Naive thymus-derived CD4-positive, alpha-beta T cell (primary cell): ENCODE data around the gene RGS5. TPM values are rescaled to one million over a fixed set of nuclear protein-coding genes. Genes with fewer than 3 reads are reported as not detected.

ENCODE experiments used
- ATAC-seq: fragments of 150-1000 bp; cut with Tn5 transposase; 2 replicates; pipeline ENCODE4 v1.10.0; 2021; ENCODE audit warnings: mild to moderate bottlenecking, moderate library complexity
- CTCF ChIA-PET: fragments of 350-600 bp; sonication (Branson Sonifier 250); formaldehyde crosslinking; loops from one replicate; lab custom pipeline; 2021; ENCODE audit warnings: antibody characterized with exemption; lab: Charles Lee
- POLR2A ChIA-PET: fragments of 350-600 bp; sonication (Branson Sonifier 250); formaldehyde crosslinking; loops from one replicate; lab custom pipeline; 2021; ENCODE audit warnings: antibody characterized with exemption, inconsistent platforms; lab: Charles Lee
- DNase-seq, 9 donors: peaks; one replicate each; pipeline versions ENCODE4 v3.0.0 to v3.0.0-alpha.2; 2020 to 2022; ENCODE audit warnings: mixed read lengths in 1 of 9
- H3K27ac ChIP-seq: one replicate; pipeline ENCODE4 v1.7.0; 2013; ENCODE audit warnings: mild to moderate bottlenecking, low read depth, low read length, moderate library complexity
- H3K27me3 ChIP-seq, 2 donors: one replicate each; pipeline ENCODE4 v1.7.0; 2013; ENCODE audit warnings: low read length in 2 of 2, mild to moderate bottlenecking in 2 of 2, moderate library complexity in 2 of 2; ENCODE audit not compliant: control insufficient read depth in 2 of 2, insufficient read depth in 2 of 2
- H3K36me3 ChIP-seq, 3 experiments: 1 replicate in 2 of 3; 2 replicates in 1 of 3; pipeline ENCODE4 v1.7.0; 2013; ENCODE audit warnings: low read length in 3 of 3, mild to moderate bottlenecking in 3 of 3, moderate library complexity in 1 of 3; ENCODE audit not compliant: insufficient read depth in 3 of 3, control insufficient read depth in 2 of 3
- H3K4me1 ChIP-seq, 2 donors: one replicate each; pipeline ENCODE4 v1.7.0; 2013; ENCODE audit warnings: low read length in 2 of 2, mild to moderate bottlenecking in 2 of 2, moderate library complexity in 1 of 2; ENCODE audit not compliant: control insufficient read depth in 2 of 2, insufficient read depth in 2 of 2
- H3K4me3 ChIP-seq: 2 replicates; pipeline ENCODE4 v1.7.0; 2013; ENCODE audit warnings: mild to moderate bottlenecking, low read length
- H3K9me3 ChIP-seq, 3 experiments: 1 replicate in 2 of 3; 2 replicates in 1 of 3; pipeline ENCODE4 v1.7.0; 2013; ENCODE audit warnings: low read length in 3 of 3; ENCODE audit not compliant: control insufficient read depth in 2 of 3
- H3K27ac Mint-ChIP-seq, 9 donors: one replicate each; pipeline ENCODE4 v1.8.0; 2020 to 2022; ENCODE audit warnings: mixed read lengths in 9 of 9, mild to moderate bottlenecking in 8 of 9, moderate library complexity in 5 of 9, inconsistent platforms in 2 of 9
- H3K27me3 Mint-ChIP-seq, 5 donors: one replicate each; pipeline ENCODE4 v1.8.0; 2021 to 2022; ENCODE audit warnings: mixed read lengths in 5 of 5, mild to moderate bottlenecking in 1 of 5
- H3K36me3 Mint-ChIP-seq, 5 donors: one replicate each; pipeline ENCODE4 v1.8.0; 2020 to 2022; ENCODE audit warnings: mixed read lengths in 5 of 5, mild to moderate bottlenecking in 3 of 5, inconsistent platforms in 1 of 5
- H3K4me1 Mint-ChIP-seq, 7 donors: one replicate each; pipeline ENCODE4 v1.8.0; 2020 to 2022; ENCODE audit warnings: mixed read lengths in 7 of 7, mild to moderate bottlenecking in 3 of 7, inconsistent platforms in 1 of 7
- H3K4me3 Mint-ChIP-seq, 10 donors: one replicate each; pipeline ENCODE4 v1.8.0; 2020 to 2022; ENCODE audit warnings: mild to moderate bottlenecking in 10 of 10, mixed read lengths in 10 of 10, moderate library complexity in 6 of 10, inconsistent platforms in 2 of 10
- H3K9me3 Mint-ChIP-seq, 11 donors: one replicate each; pipeline ENCODE4 v1.8.0; 2020 to 2022; ENCODE audit warnings: mixed read lengths in 11 of 11, mild to moderate bottlenecking in 4 of 11, inconsistent platforms in 1 of 11, moderate library complexity in 1 of 11
- intact Hi-C, 2 donors: fragments of 100-400 bp; cut with micrococcal nuclease; formaldehyde crosslinking; loops; one replicate each; pipeline ENCODE4 v1.15.1; 2023
- polyA plus RNA-seq, 2 donors: library from polyadenylated mRNA; unstranded; fragments of 300-500 nt; fragmentation: Illumina TruSeq; gene quantifications; one replicate each; pipeline ENCODE4 v1.2.3, GENCODE V29; 2021
- total RNA-seq, 6 experiments: library from RNA in 5 of 6; stranded (reverse) in 5 of 6; gene quantifications; 1 replicate in 5 of 6; 2 replicates in 1 of 6; pipeline ENCODE4 v1.2.3 and lab custom pipeline; 2021 to 2026

RGS5 gene
- total and polyA plus RNA-seq, 7 experiments from 2014 or later, result 0.50 to 7.6 (median 4.0) TPM

DNA sequence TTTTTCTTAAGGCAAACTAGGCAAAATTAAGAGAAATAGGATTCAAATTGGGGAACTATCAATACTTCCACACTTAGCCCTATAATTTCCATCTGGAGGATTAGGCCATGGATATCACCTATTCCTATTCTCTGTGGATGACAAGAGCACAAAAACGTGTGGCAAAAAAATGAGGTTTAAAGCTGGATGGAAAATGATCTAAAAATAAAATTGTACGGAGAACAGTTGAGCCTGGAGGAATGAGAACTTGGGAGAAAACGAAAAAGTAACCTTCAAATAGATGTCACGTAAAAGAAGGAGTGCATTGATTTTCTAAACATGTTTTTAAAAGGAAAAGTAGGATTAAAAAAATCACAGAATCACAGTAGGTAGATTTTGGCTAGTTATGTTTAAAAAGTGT, 77.9 kb downstream of the RGS5 start:
- Histone ChIP-seq H3K9me3 (no peaks in the 10 kb centered on the region), H3K27ac (no peak overlapping the region), H3K27me3 (peaks cover 0 to 5% of the 10 kb centered on the region in 2 donors), H3K4me1 (no peaks in the 10 kb centered on the region), H3K36me3 (no peaks in the 10 kb centered on the region), H3K4me3 (no peak overlapping the region)
- POLR2A ChIA-PET, result no interaction called here
- Mint-ChIP-seq H3K9me3 (no peaks in the 10 kb centered on the region), H3K4me3 (no peak overlapping the region), H3K36me3 (no peaks in the 10 kb centered on the region), H3K4me1 (no peaks in the 10 kb centered on the region), H3K27me3 (peaks cover 11 to 27% (median 20%) of the 10 kb centered on the region in 5 donors), H3K27ac (no peak overlapping the region)
- CTCF ChIA-PET, result no interaction called here
- intact Hi-C loops, result no loop called here
- ATAC-seq (no peak), DNase-seq (no peak)

DNA sequence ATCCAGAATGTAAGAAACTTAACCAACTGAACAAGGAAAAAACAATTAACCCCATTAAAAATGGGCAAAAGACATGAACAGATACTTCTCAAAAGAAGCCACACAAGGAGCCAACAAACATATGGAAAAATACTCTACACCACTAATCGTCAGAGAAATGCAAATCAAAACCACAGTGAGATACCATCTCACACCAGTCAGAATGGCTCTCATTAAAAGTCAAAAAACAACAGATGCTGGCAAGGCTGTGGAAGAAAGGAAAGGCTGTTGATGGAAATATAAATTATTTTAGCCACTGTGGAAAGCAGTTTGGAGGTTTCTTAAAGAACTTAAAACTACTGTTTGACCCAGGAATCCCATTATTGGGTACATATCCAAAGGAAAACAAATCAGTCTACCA, 82.3 kb downstream of the RGS5 start:
- Mint-ChIP-seq H3K9me3 (peaks cover 0 to 5% (median 0%) of the 10 kb centered on the region in 11 donors), H3K27me3 (peaks cover 10 to 24% (median 20%) of the 10 kb centered on the region in 5 donors), H3K4me3 (no peak overlapping the region), H3K36me3 (no peaks in the 10 kb centered on the region), H3K4me1 (no peaks in the 10 kb centered on the region), H3K27ac (no peak overlapping the region)
- Histone ChIP-seq H3K27ac (no peak overlapping the region), H3K27me3 (no peaks in the 10 kb centered on the region), H3K4me3 (no peak overlapping the region), H3K36me3 (no peaks in the 10 kb centered on the region), H3K9me3 (no peaks in the 10 kb centered on the region), H3K4me1 (no peaks in the 10 kb centered on the region)
- ChIA-PET POLR2A (no interaction called here), CTCF (no interaction called here)
- DNase-seq (no peak), ATAC-seq (no peak)
- intact Hi-C loops, result no loop called here

DNA sequence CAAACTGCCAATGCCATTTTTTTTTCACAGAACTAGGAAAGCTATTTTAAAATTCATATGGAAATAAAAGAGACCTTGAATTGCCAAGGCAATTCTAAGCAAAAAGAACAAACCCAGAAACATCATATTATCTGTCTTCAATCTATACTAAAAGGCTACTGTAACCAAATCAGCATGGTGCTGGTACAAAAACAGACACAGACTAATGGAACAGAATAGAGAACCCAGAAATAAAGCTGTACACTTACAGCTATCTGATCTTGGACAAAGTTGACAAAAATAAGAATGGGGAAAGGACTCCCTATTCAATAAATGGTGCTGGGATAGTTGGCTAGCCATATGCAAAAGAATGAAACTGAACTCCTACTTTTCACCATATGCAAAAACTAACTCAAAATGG, 83.0 kb downstream of the RGS5 start:
- POLR2A ChIA-PET, result no interaction called here
- Histone ChIP-seq H3K4me1 (no peaks in the 10 kb centered on the region), H3K4me3 (no peak overlapping the region), H3K9me3 (no peaks in the 10 kb centered on the region), H3K27me3 (no peaks in the 10 kb centered on the region), H3K36me3 (no peaks in the 10 kb centered on the region), H3K27ac (no peak overlapping the region)
- H3K36me3 Mint-ChIP-seq, result no peaks in the 10 kb centered on the region
- no peak overlapping the region for H3K27ac Mint-ChIP-seq
- intact Hi-C loops, result no loop called here
- ATAC-seq (no peak), DNase-seq (no peak)
- H3K27me3 Mint-ChIP-seq, result peaks cover 6 to 23% (median 20%) of the 10 kb centered on the region in 5 donors
- CTCF ChIA-PET, result no interaction called here
- H3K9me3 Mint-ChIP-seq, result peaks cover 0 to 5% (median 0%) of the 10 kb centered on the region in 11 donors
- H3K4me1 Mint-ChIP-seq, result no peaks in the 10 kb centered on the region
- H3K4me3 Mint-ChIP-seq, result no peak overlapping the region

DNA sequence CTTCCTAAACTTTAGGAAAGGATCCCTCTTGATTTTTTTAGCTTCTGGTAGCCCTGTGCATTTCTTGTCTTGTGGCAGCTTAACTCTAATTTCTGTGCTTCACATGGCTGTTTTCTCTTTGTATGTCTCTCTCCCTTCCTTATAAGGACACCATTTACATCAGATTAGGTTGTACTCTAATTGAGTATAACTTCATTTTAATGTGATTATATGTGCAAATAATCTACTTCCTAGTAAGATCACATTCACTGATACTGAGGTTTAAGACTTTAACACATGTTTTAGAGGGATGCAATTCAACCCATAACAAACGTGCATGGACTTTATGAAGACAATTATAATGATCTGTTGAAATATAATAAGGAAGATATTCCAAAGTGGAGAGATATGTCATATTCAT, 86.8 kb downstream of the RGS5 start:
- peaks cover 0 to 5% (median 0%) of the 10 kb centered on the region in 11 donors for H3K9me3 Mint-ChIP-seq

DNA sequence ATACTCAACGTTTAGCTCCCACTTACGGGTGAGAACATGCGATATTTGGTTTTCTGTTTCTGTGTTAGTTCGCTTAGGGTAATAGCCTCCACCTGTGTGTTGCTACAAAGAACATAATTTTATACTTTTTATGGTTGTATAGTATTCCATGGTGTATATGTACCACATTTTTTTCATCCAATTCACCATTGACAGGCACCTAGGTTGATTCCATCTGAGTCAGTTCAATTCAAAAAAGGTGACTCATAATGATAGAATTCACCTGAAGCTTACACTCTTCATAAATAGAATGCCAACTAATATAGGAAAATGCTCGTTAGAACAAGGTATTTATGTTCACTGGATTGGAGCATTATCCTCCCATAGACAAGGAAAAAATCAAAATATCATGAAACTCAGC, 95.1 kb downstream of the RGS5 start:
- no peaks in the 10 kb centered on the region for H3K36me3 ChIP-seq
- ChIA-PET CTCF (interaction anchor here (0.8 kb wide), 1 partner anchor 17 kb away, joined by 9 read pairs; no protein-coding TSS in a partner anchor), POLR2A (no interaction called here)
- no peaks in the 10 kb centered on the region for H3K36me3 Mint-ChIP-seq
- no peak for DNase-seq
- no peak overlapping the region for H3K27ac ChIP-seq
- no peaks in the 10 kb centered on the region for H3K9me3 ChIP-seq
- intact Hi-C loops, result no loop called here
- no peak overlapping the region for H3K27ac Mint-ChIP-seq
- no peaks in the 10 kb centered on the region for H3K4me1 Mint-ChIP-seq
- H3K4me3 ChIP-seq, result no peak overlapping the region
- no peak for ATAC-seq
- no peaks in the 10 kb centered on the region for H3K4me1 ChIP-seq
- no peak overlapping the region for H3K4me3 Mint-ChIP-seq
- no peaks in the 10 kb centered on the region for H3K27me3 ChIP-seq
- H3K9me3 Mint-ChIP-seq, result peaks cover 0 to 18% (median 3%) of the 10 kb centered on the region in 11 donors
- peaks cover 8 to 33% (median 25%) of the 10 kb centered on the region in 5 donors for H3K27me3 Mint-ChIP-seq

More for the DNA sequence above, 86.8 kb downstream of the RGS5 start:
- H3K9me3 ChIP-seq, result no peaks in the 10 kb centered on the region
- no peak overlapping the region for H3K27ac Mint-ChIP-seq
- H3K27ac ChIP-seq, result no peak overlapping the region
- no peaks in the 10 kb centered on the region for H3K4me1 ChIP-seq
- ATAC-seq, result no peak
- ChIA-PET CTCF (no interaction called here), POLR2A (no interaction called here)
- no peak overlapping the region for H3K4me3 Mint-ChIP-seq
- no peaks in the 10 kb centered on the region for H3K4me1 Mint-ChIP-seq
- peaks cover 2 to 28% (median 17%) of the 10 kb centered on the region in 5 donors for H3K27me3 Mint-ChIP-seq
- H3K36me3 ChIP-seq, result no peaks in the 10 kb centered on the region
- intact Hi-C loops, result no loop called here
- H3K36me3 Mint-ChIP-seq, result no peaks in the 10 kb centered on the region
- H3K4me3 ChIP-seq, result no peak overlapping the region
- H3K27me3 ChIP-seq, result no peaks in the 10 kb centered on the region
- no peak for DNase-seq

DNA sequence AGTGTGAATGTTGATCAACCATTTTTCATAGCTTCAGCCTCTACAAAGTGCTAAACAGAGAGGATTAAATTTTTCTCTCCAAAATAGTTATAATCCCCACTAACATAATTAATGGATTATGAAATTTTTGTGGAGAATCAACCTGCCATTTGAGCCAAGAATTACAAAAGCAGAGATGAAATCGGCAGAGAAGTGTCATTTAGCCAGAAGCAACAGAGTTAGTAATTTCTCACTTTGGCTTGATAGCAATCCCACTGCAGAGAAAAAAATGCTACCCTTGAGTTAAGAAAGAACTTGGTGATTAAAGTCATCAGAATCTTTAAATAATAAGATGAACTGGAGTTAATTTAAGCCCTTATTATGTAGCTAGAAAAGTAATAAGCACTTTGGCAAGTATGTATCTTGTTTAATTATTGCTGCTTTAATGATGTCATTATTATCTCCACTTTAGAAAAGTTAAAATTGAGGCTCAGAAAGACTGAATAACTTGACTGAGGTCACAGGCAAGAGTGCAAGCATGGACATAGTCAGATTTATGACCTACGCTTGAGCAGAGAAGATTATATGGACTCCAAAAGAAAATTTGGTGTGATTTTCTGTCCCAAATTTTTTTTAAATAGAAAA, 96.2 kb downstream of the RGS5 start:
- CTCF ChIA-PET, result no interaction called here
- POLR2A ChIA-PET, result no interaction called here

More for the DNA sequence above, 96.2 kb downstream of the RGS5 start:
- no peaks in the 10 kb centered on the region for H3K36me3 Mint-ChIP-seq
- Histone ChIP-seq H3K4me3 (no peak overlapping the region), H3K36me3 (no peaks in the 10 kb centered on the region), H3K4me1 (no peaks in the 10 kb centered on the region), H3K27me3 (no peaks in the 10 kb centered on the region), H3K9me3 (no peaks in the 10 kb centered on the region), H3K27ac (no peak overlapping the region)
- H3K27ac Mint-ChIP-seq, result no peak overlapping the region
- H3K4me3 Mint-ChIP-seq, result no peak overlapping the region
- H3K4me1 Mint-ChIP-seq, result no peaks in the 10 kb centered on the region
- peaks cover 8 to 31% (median 19%) of the 10 kb centered on the region in 5 donors for H3K27me3 Mint-ChIP-seq
- intact Hi-C loops, result no loop called here
- ATAC-seq, result no peak
- no peak for DNase-seq
- peaks cover 0 to 18% (median 3%) of the 10 kb centered on the region in 11 donors for H3K9me3 Mint-ChIP-seq
